K562 (cell line): ENCODE measurements around the gene COASY. TPM values are rescaled to one million over a fixed set of nuclear protein-coding genes. Genes with fewer than 3 reads are reported as not detected.

Source experiments
- BRCA1 ChIP-seq, 2 experiments: fragments of 450-650 bp in 1 of 2; sonication (generic) in 1 of 2; formaldehyde crosslinking in 1 of 2; IDR thresholded peaks; 2 replicates each; pipeline versions ENCODE4 v1.5.0 to v1.6.1; 2017 to 2020; ENCODE audit warnings: mild to moderate bottlenecking in 1 of 2, missing genetic modification reagents in 1 of 2
- EWSR1 ChIP-seq: fragments of 450-650 bp; IDR thresholded peaks from 2 replicates; pipeline ENCODE4 v1.6.1; 2018; ENCODE audit warnings: borderline replicate concordance, mild to moderate bottlenecking, low read depth, moderate library complexity; ENCODE audit not compliant: partially characterized antibody
- KLF6 ChIP-seq: fragments of 250-450 bp; sonication (Bioruptor Pico); IDR thresholded peaks from 2 replicates; pipeline ENCODE4 v1.4.0; 2020; ENCODE audit warnings: mild to moderate bottlenecking, moderate library complexity, borderline replicate concordance
- MED1 ChIP-seq: sonication (generic); formaldehyde crosslinking; IDR thresholded peaks from 2 replicates; pipeline ENCODE4 v1.8.1; 2023; ENCODE audit warnings: missing genetic modification reagents, borderline replicate concordance
- MXD1 ChIP-seq: fragments of 250-450 bp; sonication (Bioruptor Pico); IDR thresholded peaks from 2 replicates; pipeline ENCODE4 v1.8.0; 2021; ENCODE audit warnings: borderline replicate concordance, mild to moderate bottlenecking, moderate library complexity; ENCODE audit not compliant: poor library complexity, severe bottlenecking
- PHF21A ChIP-seq: fragments of 450-650 bp; IDR thresholded peaks from 2 replicates; pipeline ENCODE4 v1.6.1; 2017; ENCODE audit warnings: low read depth, borderline replicate concordance
- PRMT5 ChIP-seq: sonication (generic); formaldehyde crosslinking; IDR thresholded peaks from 2 replicates; pipeline ENCODE4 v1.5.0; 2020; ENCODE audit warnings: missing genetic modification reagents
- RBM22 ChIP-seq: fragments of 200-400 bp; formaldehyde crosslinking; IDR thresholded peaks from 2 replicates; pipeline ENCODE4 v1.6.1; 2018; ENCODE audit warnings: low read length, low read depth; ENCODE audit not compliant: poor library complexity, severe bottlenecking
- SIN3B ChIP-seq: fragments of 450-650 bp; IDR thresholded peaks from 2 replicates; pipeline ENCODE4 v1.6.1; 2017; ENCODE audit warnings: low read depth, mild to moderate bottlenecking, moderate library complexity
- TEAD2 ChIP-seq: fragments of 450-650 bp; IDR thresholded peaks from 2 replicates; pipeline ENCODE4 v1.6.1; 2016; ENCODE audit warnings: missing genetic modification characterization, control low read depth, missing compliant biosample characterization
- YY1 ChIP-seq, 3 experiments: IDR thresholded peaks; 2 replicates each; pipeline ENCODE4 v1.6.1; 2011; ENCODE audit warnings: low read length in 2 of 3, mild to moderate bottlenecking in 2 of 3, moderate library complexity in 2 of 3, borderline replicate concordance in 1 of 3, control low read depth in 1 of 3, low read depth in 1 of 3; ENCODE audit not compliant: insufficient read depth in 3 of 3, insufficient replicate concordance in 2 of 3, control insufficient read depth in 1 of 3, insufficient read length in 1 of 3; ENCODE audit errors: extremely low read depth in 1 of 3
- ZNF232 ChIP-seq: sonication (generic); formaldehyde crosslinking; IDR thresholded peaks from 2 replicates; pipeline ENCODE4 v1.8.0; 2022; ENCODE audit warnings: mild to moderate bottlenecking, missing genetic modification reagents
- ZNF764 ChIP-seq: fragments of 250-450 bp; sonication (Bioruptor Pico); IDR thresholded peaks from 2 replicates; pipeline ENCODE4 v1.4.0; 2020; ENCODE audit warnings: low read depth, mild to moderate bottlenecking, moderate library complexity
- polyA plus RNA-seq, 8 experiments: library from polyadenylated mRNA; depleted of rRNA in 4 of 8; stranded (reverse) in 5 of 8; unstranded in 3 of 8; fragments of >200 nt; fragmentation: Nextera tagmentation in 2 of 8; fragmentation: Illumina TruSeq in 1 of 8; extraction: Ambion mirVana in 2 of 8; extraction: Trizol in 1 of 8; gene quantifications; 2 replicates each; pipeline versions ENCODE4 v1.2.1 to v1.2.3, GENCODE V29; 2011 to 2014; ENCODE audit warnings: inconsistent platforms in 1 of 8, missing spikeins in 1 of 8
- total RNA-seq, 7 experiments: library from RNA; depleted of rRNA in 6 of 7; stranded (reverse); fragments of >200 nt in 6 of 7; fragmentation: Illumina TruSeq in 2 of 7; extraction: Trizol in 2 of 7; gene quantifications; 2 replicates each; pipeline versions ENCODE4 v1.2.1 to v1.2.3, GENCODE V29; 2011 to 2021; ENCODE audit warnings: low replicate concordance in 1 of 7
- TF ChIP-seq, protein P1 (sequence below): fragments of 450-650 bp; formaldehyde crosslinking; IDR thresholded peaks from 2 replicates; pipeline ENCODE4 v1.4.0; 2020; ENCODE audit warnings: mild to moderate bottlenecking, moderate library complexity
- TF ChIP-seq, protein P2 (sequence below): fragments of 450-650 bp; IDR thresholded peaks from 2 replicates; pipeline ENCODE4 v1.6.1; 2016; ENCODE audit warnings: low read depth

Gene COASY
- total and polyA plus RNA-seq, 9 of the 15 experiments (the other 6 are each of a cell fraction or from before 2014, with no cell fraction given) = 25.4 to 175 (median 62.3) TPM

DNA sequence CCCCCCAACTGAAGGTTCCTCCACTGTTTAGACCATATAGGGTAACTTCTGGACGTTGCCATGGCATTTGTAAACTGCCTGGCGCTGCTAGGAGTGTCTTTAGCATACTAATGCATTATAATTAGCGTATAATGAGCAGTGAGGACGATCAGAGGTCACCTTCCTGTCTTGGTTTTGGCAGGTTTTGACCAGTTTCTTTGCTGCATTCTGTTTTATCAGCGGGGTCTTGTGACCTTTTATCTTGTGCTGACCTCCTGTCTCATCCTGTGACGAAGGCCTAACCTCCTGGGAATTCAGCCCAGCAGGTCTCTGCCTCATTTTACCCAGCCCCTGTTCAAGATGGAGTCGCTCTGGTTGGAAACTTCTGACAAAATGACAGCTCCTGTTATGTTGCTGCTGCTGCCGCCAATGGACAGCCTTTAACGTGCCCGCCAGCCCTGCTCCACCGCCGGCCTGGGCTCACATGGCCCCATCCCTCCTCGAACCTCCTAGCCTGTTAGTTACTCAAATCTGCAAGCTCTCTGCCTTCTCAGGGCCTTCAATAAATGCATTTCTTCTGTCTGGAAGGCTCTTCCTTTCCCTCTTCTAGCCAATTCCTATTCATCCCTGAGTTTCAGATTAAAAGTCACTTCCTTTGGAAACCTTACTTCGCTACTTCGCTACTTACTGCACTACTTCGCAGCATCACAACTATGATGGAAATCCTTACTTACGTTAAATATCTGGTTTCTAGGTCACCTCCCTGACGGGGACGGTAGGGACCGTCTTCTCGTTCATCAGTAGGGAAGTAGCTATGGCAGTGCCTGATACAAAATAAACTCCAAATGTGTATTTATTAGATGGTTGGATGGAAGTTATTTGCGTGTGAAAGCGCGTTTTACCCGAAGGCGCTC is 26.5 kb upstream of the COASY start (continued):
- no peak for TF ChIP-seq PRMT5 (CRISPR knock-in tag)
- TF ChIP-seq, protein P1, sequence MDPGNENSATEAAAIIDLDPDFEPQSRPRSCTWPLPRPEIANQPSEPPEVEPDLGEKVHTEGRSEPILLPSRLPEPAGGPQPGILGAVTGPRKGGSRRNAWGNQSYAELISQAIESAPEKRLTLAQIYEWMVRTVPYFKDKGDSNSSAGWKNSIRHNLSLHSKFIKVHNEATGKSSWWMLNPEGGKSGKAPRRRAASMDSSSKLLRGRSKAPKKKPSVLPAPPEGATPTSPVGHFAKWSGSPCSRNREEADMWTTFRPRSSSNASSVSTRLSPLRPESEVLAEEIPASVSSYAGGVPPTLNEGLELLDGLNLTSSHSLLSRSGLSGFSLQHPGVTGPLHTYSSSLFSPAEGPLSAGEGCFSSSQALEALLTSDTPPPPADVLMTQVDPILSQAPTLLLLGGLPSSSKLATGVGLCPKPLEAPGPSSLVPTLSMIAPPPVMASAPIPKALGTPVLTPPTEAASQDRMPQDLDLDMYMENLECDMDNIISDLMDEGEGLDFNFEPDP = 0 out of 2 replicates have a peak, but pooled peaks have one; percentile 82
- TF ChIP-seq TEAD2 (tag) = peak; percentile 90
- peak; percentile 76 for TF ChIP-seq MXD1 (CRISPR knock-in tag)
- TF ChIP-seq EWSR1 = no peak
- no peak for TF ChIP-seq ZNF764 (CRISPR knock-in tag)
- TF ChIP-seq RBM22 = no peak
- TF ChIP-seq ZNF232 (CRISPR knock-in tag) = no peak
- peak in 2 of 3 experiments; percentile 47 to 59 for TF ChIP-seq YY1 (IDR thresholded peaks at IDR 0.05; ENCODE audit: borderline replicate concordance in 1 of 3, control insufficient read depth in 1 of 3, extremely low read depth in 1 of 3, insufficient read depth in 3 of 3, insufficient read length in 1 of 3, insufficient replicate concordance in 2 of 3, low read depth in 1 of 3, low read length in 2 of 3)
- TF ChIP-seq KLF6 (CRISPR knock-in tag) = peak; percentile 98
- TF ChIP-seq, protein P2, sequence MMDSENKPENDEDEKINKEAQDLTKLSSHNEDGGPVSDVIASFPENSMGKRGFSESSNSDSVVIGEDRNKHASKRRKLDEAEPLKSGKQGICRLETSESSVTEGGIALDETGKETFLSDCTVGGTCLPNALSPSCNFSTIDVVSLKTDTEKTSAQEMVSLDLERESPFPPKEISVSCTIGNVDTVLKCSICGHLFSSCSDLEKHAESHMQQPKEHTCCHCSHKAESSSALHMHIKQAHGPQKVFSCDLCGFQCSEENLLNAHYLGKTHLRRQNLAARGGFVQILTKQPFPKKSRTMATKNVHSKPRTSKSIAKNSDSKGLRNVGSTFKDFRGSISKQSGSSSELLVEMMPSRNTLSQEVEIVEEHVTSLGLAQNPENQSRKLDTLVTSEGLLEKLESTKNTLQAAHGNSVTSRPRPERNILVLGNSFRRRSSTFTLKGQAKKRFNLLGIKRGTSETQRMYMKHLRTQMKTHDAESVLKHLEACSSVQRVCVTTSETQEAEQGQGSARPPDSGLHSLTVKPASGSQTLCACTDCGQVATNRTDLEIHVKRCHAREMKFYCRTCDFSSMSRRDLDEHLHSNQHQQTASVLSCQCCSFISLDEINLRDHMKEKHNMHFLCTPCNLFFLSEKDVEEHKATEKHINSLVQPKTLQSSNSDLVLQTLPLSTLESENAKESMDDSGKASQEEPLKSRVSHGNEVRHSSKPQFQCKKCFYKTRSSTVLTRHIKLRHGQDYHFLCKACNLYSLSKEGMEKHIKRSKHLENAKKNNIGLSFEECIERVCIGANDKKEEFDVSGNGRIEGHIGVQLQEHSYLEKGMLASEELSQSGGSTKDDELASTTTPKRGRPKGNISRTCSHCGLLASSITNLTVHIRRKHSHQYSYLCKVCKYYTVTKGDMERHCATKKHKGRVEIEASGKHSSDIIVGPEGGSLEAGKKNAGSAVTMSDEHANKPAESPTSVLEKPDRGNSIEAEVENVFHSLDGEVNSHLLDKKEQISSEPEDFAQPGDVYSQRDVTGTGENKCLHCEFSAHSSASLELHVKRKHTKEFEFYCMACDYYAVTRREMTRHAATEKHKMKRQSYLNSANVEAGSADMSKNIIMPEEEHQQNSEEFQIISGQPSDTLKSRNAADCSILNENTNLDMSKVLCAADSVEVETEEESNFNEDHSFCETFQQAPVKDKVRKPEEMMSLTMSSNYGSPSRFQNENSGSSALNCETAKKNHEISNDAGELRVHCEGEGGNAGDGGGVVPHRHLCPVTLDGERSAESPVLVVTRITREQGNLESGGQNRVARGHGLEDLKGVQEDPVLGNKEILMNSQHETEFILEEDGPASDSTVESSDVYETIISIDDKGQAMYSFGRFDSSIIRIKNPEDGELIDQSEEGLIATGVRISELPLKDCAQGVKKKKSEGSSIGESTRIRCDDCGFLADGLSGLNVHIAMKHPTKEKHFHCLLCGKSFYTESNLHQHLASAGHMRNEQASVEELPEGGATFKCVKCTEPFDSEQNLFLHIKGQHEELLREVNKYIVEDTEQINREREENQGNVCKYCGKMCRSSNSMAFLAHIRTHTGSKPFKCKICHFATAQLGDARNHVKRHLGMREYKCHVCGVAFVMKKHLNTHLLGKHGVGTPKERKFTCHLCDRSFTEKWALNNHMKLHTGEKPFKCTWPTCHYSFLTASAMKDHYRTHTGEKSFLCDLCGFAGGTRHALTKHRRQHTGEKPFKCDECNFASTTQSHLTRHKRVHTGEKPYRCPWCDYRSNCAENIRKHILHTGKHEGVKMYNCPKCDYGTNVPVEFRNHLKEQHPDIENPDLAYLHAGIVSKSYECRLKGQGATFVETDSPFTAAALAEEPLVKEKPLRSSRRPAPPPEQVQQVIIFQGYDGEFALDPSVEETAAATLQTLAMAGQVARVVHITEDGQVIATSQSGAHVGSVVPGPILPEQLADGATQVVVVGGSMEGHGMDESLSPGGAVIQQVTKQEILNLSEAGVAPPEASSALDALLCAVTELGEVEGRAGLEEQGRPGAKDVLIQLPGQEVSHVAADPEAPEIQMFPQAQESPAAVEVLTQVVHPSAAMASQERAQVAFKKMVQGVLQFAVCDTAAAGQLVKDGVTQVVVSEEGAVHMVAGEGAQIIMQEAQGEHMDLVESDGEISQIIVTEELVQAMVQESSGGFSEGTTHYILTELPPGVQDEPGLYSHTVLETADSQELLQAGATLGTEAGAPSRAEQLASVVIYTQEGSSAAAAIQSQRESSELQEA = no peak
- no peak for TF ChIP-seq MED1
- TF ChIP-seq PHF21A = no peak
- no peak for TF ChIP-seq BRCA1 (IDR thresholded peaks at IDR 0.05)
- TF ChIP-seq BRCA1 (CRISPR knock-in tag; IDR thresholded peaks at IDR 0.05) = no peak
- TF ChIP-seq SIN3B = no peak
